Omental fat pad (tissue), 4 donors: ENCODE results near the gene RBL1. TPM values are rescaled to one million over a fixed set of nuclear protein-coding genes. Genes with fewer than 3 reads are reported as not detected.
"Not testable (repeated sequence)": the region's sequence is repeated elsewhere in the genome, so short reads cannot be mapped to it uniquely, and the experiment has no call there.

ENCODE experiments used
- ATAC-seq: fragments of 150-250 bp; one replicate; pipeline ENCODE4 v1.9.1; 2016; ENCODE audit warnings: mild to moderate bottlenecking, moderate library complexity; ENCODE audit not compliant: low FRiP score
- DNase-seq: peaks from one replicate; pipeline ENCODE4 v3.0.0-alpha.2; 2019; ENCODE audit warnings: low spot score
- total RNA-seq, 4 donors: library from RNA; depleted of rRNA; stranded (reverse); fragments of >200 nt; gene quantifications; one replicate each; pipeline ENCODE4 v1.1.0, GENCODE V29; 2016
- TF ChIP-seq, protein P1 (sequence below), 3 donors: fragments of 450-650 bp; IDR thresholded peaks; one replicate each; pipeline ENCODE4 v1.5.1; 2016 to 2017; ENCODE audit warnings: antibody characterized with exemption in 3 of 3, mild to moderate bottlenecking in 3 of 3, moderate library complexity in 2 of 3

RBL1 gene
- total RNA-seq, 4 donors from 2014 or later = 2.6 to 8.7 (median 5.3) TPM

- TF ChIP-seq, protein P1, sequence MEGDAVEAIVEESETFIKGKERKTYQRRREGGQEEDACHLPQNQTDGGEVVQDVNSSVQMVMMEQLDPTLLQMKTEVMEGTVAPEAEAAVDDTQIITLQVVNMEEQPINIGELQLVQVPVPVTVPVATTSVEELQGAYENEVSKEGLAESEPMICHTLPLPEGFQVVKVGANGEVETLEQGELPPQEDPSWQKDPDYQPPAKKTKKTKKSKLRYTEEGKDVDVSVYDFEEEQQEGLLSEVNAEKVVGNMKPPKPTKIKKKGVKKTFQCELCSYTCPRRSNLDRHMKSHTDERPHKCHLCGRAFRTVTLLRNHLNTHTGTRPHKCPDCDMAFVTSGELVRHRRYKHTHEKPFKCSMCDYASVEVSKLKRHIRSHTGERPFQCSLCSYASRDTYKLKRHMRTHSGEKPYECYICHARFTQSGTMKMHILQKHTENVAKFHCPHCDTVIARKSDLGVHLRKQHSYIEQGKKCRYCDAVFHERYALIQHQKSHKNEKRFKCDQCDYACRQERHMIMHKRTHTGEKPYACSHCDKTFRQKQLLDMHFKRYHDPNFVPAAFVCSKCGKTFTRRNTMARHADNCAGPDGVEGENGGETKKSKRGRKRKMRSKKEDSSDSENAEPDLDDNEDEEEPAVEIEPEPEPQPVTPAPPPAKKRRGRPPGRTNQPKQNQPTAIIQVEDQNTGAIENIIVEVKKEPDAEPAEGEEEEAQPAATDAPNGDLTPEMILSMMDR (IDR thresholded peaks at IDR 0.05) = no peak
- ATAC-seq = no peak
- DNase-seq = no peak
These were observed 33.0 kb upstream of the RBL1 start for GRCh38 chr20:37128803-37129202.

- not testable (repeated sequence) for DNase-seq, ATAC-seq
These were observed 30.5 kb upstream of the RBL1 start for GRCh38 chr20:37126290-37126689.

DNA sequence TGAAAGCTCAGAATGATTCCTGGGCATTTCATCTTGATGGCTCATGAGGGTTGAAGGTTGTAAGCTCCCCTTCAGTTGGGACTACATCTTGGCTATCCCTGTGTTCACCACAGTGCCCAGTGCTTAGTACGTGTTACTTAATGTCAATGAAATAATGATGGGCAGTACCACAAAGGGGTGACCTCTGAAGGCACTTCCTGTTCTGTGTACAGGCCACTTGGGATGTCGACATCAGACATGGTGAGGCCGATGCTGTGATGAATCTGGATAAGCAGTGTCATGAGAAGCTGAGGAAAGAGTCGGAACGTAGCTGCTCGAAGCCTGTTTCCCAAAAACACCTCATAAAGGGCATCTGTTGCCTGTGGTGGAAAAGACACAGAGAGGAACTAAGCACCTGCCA is 27.6 kb upstream of the RBL1 start:
- no peak for ATAC-seq
- TF ChIP-seq, protein P1 (IDR thresholded peaks at IDR 0.05) = no peak
- no peak for DNase-seq

- DNase-seq (no peak), ATAC-seq (no peak)
- TF ChIP-seq, protein P1 (IDR thresholded peaks at IDR 0.05) = no peak
These were observed 24.7 kb upstream of the RBL1 start for GRCh38 chr20:37120497-37120896.

DNA sequence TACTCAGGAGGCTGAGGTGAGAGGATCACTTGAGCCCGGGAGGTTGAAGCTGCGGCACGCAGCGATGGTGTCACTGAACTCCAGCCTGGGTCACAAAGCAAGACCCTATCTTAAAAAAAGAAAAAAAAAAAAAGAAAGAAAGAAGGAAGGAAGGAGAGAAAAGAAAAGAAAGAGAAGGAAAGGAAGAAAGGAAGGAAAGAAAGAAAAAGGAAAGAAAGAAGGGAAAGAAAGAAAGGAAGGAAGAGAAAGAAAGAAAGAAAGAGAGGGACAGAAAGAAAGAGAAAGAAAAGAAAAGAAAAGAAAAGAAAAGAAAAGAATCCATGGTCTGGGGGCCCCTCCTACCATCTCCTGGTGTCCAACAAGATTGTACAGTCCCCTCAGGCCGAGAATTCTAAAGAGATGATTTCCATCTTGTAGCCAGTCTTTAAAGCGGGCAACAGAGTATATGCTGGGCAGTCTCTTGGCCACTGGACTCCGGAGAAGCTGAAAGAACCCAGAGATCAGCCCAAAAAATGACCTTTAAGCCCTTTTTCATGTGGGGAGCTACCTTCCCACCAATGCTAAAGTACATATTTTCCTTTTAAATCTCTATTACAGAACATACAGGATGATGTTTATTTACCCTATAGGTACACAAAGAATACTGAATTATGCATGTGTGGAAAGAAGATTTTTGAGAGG is 23.7 kb upstream of the RBL1 start:
- ATAC-seq = no peak
- no peak for DNase-seq
- TF ChIP-seq, protein P1 (IDR thresholded peaks at IDR 0.05) = no peak

DNA sequence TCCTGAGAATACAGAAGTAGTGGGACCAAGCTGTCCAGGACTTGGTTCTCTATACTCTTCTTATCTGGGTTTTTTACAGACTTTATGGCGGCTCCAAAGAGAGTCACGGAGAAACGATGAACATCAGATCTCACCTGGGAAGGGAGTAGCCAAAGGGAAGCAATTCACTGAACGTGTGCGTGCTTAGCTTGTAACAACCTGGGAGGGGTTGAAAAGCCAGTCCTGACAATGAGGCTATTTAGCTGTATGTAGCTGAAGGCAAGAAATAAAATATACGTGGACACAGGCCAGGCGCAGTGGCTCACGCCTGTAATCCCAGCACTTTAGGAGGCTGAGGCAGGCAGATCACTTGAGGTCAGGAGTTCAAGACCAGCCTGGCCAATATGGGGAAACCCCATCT is 18.2 kb upstream of the RBL1 start:
- DNase-seq = no peak
- TF ChIP-seq, protein P1 (IDR thresholded peaks at IDR 0.05) = no peak
- no peak for ATAC-seq

GRCh38 chr20:37111926-37112455 is 16.2 kb upstream of the RBL1 start:
- DNase-seq (no peak), ATAC-seq (no peak)
- TF ChIP-seq, protein P1 (IDR thresholded peaks at IDR 0.05) = no peak
